Heart left ventricle (tissue), 16 donors: ENCODE measurements around the gene PLK3. TPM values are rescaled to one million over a fixed set of nuclear protein-coding genes. Genes with fewer than 3 reads are reported as not detected.

Experiments
- ATAC-seq, 4 donors: fragments of 200-7000 bp; cut with Tn5 transposase; one replicate each; pipeline ENCODE4 v1.9.1; 2020 to 2022; ENCODE audit warnings: moderate library complexity in 4 of 4, mild to moderate bottlenecking in 3 of 4, moderate number of reproducible peaks in 1 of 4
- DNase-seq, 5 donors: peaks; one replicate each; pipeline ENCODE4 v3.0.0-alpha.2; 2020
- H3K27ac ChIP-seq, 12 donors: fragments of 200-600 bp; sonication (generic) in 4 of 12; one replicate each; pipeline versions ENCODE4 v1.5.0 to v1.8.0; 2016 to 2022; ENCODE audit warnings: mild to moderate bottlenecking in 2 of 12
- H3K27me3 ChIP-seq, 9 donors: fragments of 200-600 bp; sonication (generic) in 2 of 9; one replicate each; pipeline versions ENCODE4 v1.5.1 to v1.8.0; 2016 to 2022; ENCODE audit warnings: mild to moderate bottlenecking in 3 of 9
- H3K36me3 ChIP-seq, 9 donors: fragments of 200-600 bp; sonication (generic) in 2 of 9; one replicate each; pipeline versions ENCODE4 v1.5.0 to v1.8.0; 2018 to 2022; ENCODE audit warnings: mild to moderate bottlenecking in 2 of 9
- H3K4me1 ChIP-seq, 12 donors: fragments of 200-600 bp; sonication (generic) in 4 of 12; one replicate each; pipeline versions ENCODE4 v1.5.0 to v1.8.0; 2016 to 2022; ENCODE audit warnings: mild to moderate bottlenecking in 3 of 12
- H3K4me3 ChIP-seq, 12 donors: fragments of 200-600 bp; sonication (generic) in 4 of 12; one replicate each; pipeline versions ENCODE4 v1.5.0 to v1.8.0; 2017 to 2022; ENCODE audit warnings: mild to moderate bottlenecking in 9 of 12, moderate library complexity in 4 of 12
- H3K9me3 ChIP-seq, 12 donors: fragments of 200-600 bp; sonication (generic) in 4 of 12; one replicate each; pipeline versions ENCODE4 v1.5.0 to v1.8.0; 2016 to 2022; ENCODE audit warnings: mild to moderate bottlenecking in 1 of 12
- POLR2A ChIP-seq, 2 donors: fragments of 450-650 bp; IDR thresholded peaks; one replicate each; pipeline ENCODE4 v1.6.1; 2017; ENCODE audit warnings: antibody characterized with exemption in 2 of 2, mild to moderate bottlenecking in 2 of 2, moderate library complexity in 2 of 2
- WGBS, 4 donors: extraction: QIAGEN DNeasy Blood & Tissue Kit in 2 of 4; methylation state at CpG; one replicate each; pipeline versions ENCODE4 v1.1.5 to v1.1.7; 2013 to 2018; 5-methylcytosine and 5-hydroxymethylcytosine counted together
- intact Hi-C, 10 donors: fragments of 100-400 bp; cut with DNase I; formaldehyde crosslinking; loops; one replicate each; pipeline versions ENCODE4 v1.11.1 to v1.14.2; 2022
- polyA plus RNA-seq, 2 donors: library from polyadenylated mRNA; stranded (reverse); fragments of 200-250 nt; gene quantifications; one replicate each; pipeline ENCODE4 v1.2.3, GENCODE V29; 2013
- total RNA-seq, 9 donors: library from RNA; depleted of rRNA in 2 of 9; stranded (reverse); fragments of >200 nt in 2 of 9; fragmentation: NEBNext Ultra II Directional in 3 of 9; extraction: Animal tissue kit (Norgen Biotek cat#: 25700) in 3 of 9; gene quantifications; one replicate each; pipeline versions ENCODE4 v1.1.0 to v1.2.4, GENCODE V29; 2016 to 2023
- TF ChIP-seq, protein P1 (sequence below), 12 donors: fragments of 200-600 bp; sonication (generic) in 4 of 12; IDR thresholded peaks; one replicate each; pipeline versions ENCODE4 v1.5.0 to v1.8.0; 2018 to 2022; ENCODE audit warnings: antibody characterized with exemption in 12 of 12, mild to moderate bottlenecking in 5 of 12
- donor health status: ischemic (EF 13 %, LVEDD 7.1; RV severe dilation, severe dysfunction).
- donor health status: healthy with polysubstance abuse.
- donor health status: DM: no; HTN: yes; CAD: no.
- donor health status: DM: no; HTN: no; CAD: no.
- donor health status: ischemic (EF 25% LVEDD 6.9; RV normal size, moderate dysfunction).
- donor health status: ischemic (EF 25% LVEDD 5.7; RV mildly dilated, moderate dysfunction).
- donor health status: healthy.
- donor health status: DM: yes; HTN: yes; CAD: no.
- donor health status: ischemic (EF 35%, LVEDD 5.7; RV mildly dilated, moderate dysfunction).
- donor health status: nonischemic (EF 11% LVEDD 7.7; RV severe dilation, severe dysfunction).
- donor health status: DM: yes; HTN: yes; CAD: no.
- donor health status: PGD.
- donor health status: ischemic (EF 29% LVEDD 5.4; RV normal size, mild dysfunction).
- donor health status: nonischemic (EF 23%, LVEDD 6.1; RV moderate dilation, normal function).

Gene PLK3
- total and polyA plus RNA-seq, 11 donors: 4.5 to 17.9 (median 6.6) TPM

DNA sequence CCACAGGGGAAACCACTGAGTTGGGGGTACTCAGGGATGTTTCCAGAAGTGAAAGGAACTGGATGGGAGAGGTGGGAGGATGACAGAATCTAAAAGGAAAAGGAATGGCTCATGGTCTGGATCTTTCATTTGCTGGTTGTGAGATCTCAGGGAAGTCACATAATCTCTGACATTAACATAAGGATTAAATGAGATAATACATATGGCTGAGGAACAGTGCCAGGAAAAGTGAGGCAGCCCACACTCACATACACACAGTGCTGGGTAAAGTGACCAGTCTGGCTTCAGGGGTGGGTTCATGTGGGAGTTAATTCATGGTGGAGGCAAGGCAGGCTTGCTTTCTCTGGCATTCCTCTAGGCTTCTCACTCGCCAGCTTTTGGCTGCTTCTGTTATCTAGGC lies 46.8 kb downstream of the PLK3 start:
- Histone ChIP-seq H3K27me3 (peaks cover 0 to 8% (median 0%) of the 10 kb centered on the region in 9 donors), H3K9me3 (no peaks in the 10 kb centered on the region), H3K4me3 (no peak overlapping the region), H3K4me1 (peaks cover 0 to 28% (median 13%) of the 10 kb centered on the region in 12 donors), H3K27ac (no peak overlapping the region), H3K36me3 (peaks cover 0 to 17% (median 6%) of the 10 kb centered on the region in 9 donors)
- no peak for TF ChIP-seq POLR2A (IDR thresholded peaks at IDR 0.05)
- TF ChIP-seq, protein P1, sequence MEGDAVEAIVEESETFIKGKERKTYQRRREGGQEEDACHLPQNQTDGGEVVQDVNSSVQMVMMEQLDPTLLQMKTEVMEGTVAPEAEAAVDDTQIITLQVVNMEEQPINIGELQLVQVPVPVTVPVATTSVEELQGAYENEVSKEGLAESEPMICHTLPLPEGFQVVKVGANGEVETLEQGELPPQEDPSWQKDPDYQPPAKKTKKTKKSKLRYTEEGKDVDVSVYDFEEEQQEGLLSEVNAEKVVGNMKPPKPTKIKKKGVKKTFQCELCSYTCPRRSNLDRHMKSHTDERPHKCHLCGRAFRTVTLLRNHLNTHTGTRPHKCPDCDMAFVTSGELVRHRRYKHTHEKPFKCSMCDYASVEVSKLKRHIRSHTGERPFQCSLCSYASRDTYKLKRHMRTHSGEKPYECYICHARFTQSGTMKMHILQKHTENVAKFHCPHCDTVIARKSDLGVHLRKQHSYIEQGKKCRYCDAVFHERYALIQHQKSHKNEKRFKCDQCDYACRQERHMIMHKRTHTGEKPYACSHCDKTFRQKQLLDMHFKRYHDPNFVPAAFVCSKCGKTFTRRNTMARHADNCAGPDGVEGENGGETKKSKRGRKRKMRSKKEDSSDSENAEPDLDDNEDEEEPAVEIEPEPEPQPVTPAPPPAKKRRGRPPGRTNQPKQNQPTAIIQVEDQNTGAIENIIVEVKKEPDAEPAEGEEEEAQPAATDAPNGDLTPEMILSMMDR (IDR thresholded peaks at IDR 0.05): no peak
- ATAC-seq: no peak
- DNase-seq: no peak
- intact Hi-C loops: loop anchor here in 3 of 10 donors (5.0 to 10.0 kb wide), 3 partner anchors 55 to 138 kb away; partner anchors contain the start of gene EIF2B3 (in 1 of the 3)
- WGBS, 4 donors: 88 to 98% (median 89%) methylated on average over 1 of the region's 1 CpG

DNA sequence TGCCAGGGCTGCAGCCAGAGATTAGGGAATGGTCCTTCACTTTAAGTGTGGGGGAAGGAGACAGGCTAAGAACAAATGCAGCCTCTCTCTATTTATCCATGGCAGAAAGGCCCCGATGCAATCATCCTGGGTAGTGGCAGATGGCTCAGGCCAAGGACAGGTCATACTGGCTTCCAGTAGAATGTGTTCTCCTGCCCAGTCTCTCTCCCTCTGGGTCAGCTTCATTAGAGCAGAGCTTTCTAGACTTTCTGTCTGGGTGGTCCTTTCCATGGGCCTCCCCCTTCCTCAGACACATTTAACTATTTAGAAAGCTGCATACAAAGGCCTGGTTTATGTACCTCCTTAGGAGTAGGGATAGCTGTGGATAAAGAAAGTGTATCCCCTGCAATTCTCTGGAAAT lies 47.7 kb downstream of the PLK3 start:
- intact Hi-C loops: loop anchor here in 3 of 10 donors (5.0 to 10.0 kb wide), 3 partner anchors 54 to 137 kb away; partner anchors contain the start of gene EIF2B3 (in 1 of the 3)
- H3K27ac ChIP-seq: peak overlapping the region in 1 of 12 donors; percentile 17
- TF ChIP-seq, protein P1 (IDR thresholded peaks at IDR 0.05): no peak
- no peak for TF ChIP-seq POLR2A (IDR thresholded peaks at IDR 0.05)
- peaks cover 0 to 2% (median 0%) of the 10 kb centered on the region in 9 donors for H3K27me3 ChIP-seq
- no peaks in the 10 kb centered on the region for H3K9me3 ChIP-seq
- peaks cover 0 to 24% (median 11%) of the 10 kb centered on the region in 12 donors for H3K4me1 ChIP-seq
- peaks cover 0 to 17% (median 6%) of the 10 kb centered on the region in 9 donors for H3K36me3 ChIP-seq
- no peak for DNase-seq
- no peak overlapping the region for H3K4me3 ChIP-seq
- ATAC-seq: no peak
- 69 to 100% (median 84%) methylated on average over 1 of the region's 1 CpG for WGBS, 4 donors

DNA sequence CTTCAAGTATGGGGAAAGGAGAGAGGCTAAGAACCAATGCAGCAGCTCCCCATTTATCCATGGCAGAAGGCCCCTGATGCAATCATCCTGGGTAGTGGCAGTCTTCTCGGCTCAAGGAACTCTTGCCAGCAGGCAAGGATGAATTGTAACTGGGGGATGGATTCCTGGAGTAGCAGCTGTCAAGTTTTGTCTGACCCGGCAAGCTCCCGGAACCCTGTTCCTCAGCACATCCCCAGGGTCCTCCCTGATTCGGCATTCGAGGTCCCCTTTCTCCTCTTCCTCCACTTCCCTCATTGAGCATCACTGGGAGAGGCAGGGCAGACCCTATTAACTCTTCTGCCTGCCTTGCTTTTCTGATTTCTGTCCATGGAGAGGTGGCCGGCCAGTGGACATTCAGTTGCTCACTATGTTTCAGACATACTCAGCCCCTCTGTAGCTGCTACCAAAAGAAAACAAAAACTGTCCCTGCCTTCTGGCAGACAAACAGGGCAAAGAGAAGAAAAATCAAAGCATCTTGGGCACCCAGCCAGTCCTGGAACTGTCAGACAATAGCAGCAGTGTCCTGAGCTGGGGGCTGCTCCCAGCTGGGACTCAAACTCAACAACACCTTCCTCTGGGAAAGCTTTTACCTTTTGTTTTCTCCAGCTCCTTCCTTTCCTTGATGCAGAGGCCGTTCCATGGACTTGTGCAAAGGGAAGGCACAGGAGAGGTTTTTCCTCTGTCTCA lies 48.4 kb downstream of the PLK3 start:
- Histone ChIP-seq H3K4me3 (no peak overlapping the region), H3K4me1 (peaks cover 0 to 16% (median 11%) of the 10 kb centered on the region in 12 donors), H3K27me3 (no peaks in the 10 kb centered on the region), H3K9me3 (no peaks in the 10 kb centered on the region), H3K36me3 (peaks cover 0 to 17% (median 6%) of the 10 kb centered on the region in 9 donors), H3K27ac (peak overlapping the region in 5 of 12 donors; percentile 17 to 61 (median 52))
- intact Hi-C loops: loop anchor here in 3 of 10 donors (5.0 to 10.0 kb wide), 3 partner anchors 54 to 136 kb away; partner anchors contain the start of gene EIF2B3 (in 1 of the 3)
- WGBS, 4 donors: 51 to 73% (median 59%) methylated on average over 7 of the region's 7 CpGs
- TF ChIP-seq POLR2A (IDR thresholded peaks at IDR 0.05): no peak
- TF ChIP-seq, protein P1 (IDR thresholded peaks at IDR 0.05): no peak
- DNase-seq (peak in 2 of 5 donors; percentile 24 to 40), ATAC-seq (peak in 2 of 4 donors; percentile 35 to 48)

DNA sequence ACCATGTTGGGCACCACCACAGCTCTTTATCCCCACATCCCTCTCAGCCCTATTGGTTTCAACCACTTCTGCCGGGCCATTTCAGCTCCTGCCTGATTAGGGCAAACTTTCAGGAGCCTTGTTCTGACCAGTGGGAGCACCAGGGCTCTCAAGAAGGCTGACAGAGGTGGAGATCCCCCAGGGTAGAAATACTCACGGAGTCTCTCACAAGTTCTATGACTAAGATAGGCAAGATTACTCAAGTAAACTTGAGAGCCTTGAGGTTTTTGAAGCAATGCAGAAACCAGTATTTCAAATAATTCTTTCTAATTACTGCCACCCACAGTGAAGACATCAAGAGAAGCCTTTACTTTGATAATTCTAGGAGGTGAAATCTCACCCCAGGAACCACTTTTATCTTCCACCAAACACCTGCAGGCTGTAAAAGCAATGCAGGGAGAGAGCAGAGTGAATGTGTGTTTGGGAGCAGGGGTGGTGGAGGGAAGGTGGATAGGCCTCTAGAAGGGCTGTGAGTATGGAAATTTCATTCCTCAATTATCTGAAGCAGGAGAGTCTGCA lies 49.5 kb downstream of the PLK3 start:
- Histone ChIP-seq H3K27me3 (no peaks in the 10 kb centered on the region), H3K9me3 (no peaks in the 10 kb centered on the region), H3K36me3 (peaks cover 0 to 17% (median 7%) of the 10 kb centered on the region in 9 donors), H3K4me3 (no peak overlapping the region), H3K27ac (peak overlapping the region in 5 of 12 donors; percentile 17 to 61 (median 52)), H3K4me1 (peaks cover 0 to 16% (median 10%) of the 10 kb centered on the region in 12 donors)
- 73 to 84% (median 79%) methylated on average over 2 of the region's 2 CpGs for WGBS, 4 donors
- TF ChIP-seq, protein P1 (IDR thresholded peaks at IDR 0.05): no peak
- TF ChIP-seq POLR2A (IDR thresholded peaks at IDR 0.05): no peak
- DNase-seq (no peak), ATAC-seq (no peak)
- intact Hi-C loops: loop anchor here in 3 of 10 donors (5.0 to 10.0 kb wide), 3 partner anchors 53 to 135 kb away; partner anchors contain the start of gene EIF2B3 (in 1 of the 3)
